Epithelial cell of proximal tubule (primary cell): Measurements from ENCODE around the gene NDST3. TPM values are rescaled to one million over a fixed set of nuclear protein-coding genes. Genes with fewer than 3 reads are reported as not detected.

ENCODE experiments used
- DNase-seq: peaks from one replicate; pipeline ENCODE4 v3.0.0-alpha.2; 2011; ENCODE audit warnings: low read depth
- H3K4me3 ChIP-seq: 2 replicates; pipeline ENCODE4 v1.5.1; 2011; ENCODE audit warnings: low read depth, mild to moderate bottlenecking, low read length
- CTCF ChIP-seq: conservative IDR thresholded peaks from 2 replicates; pipeline ENCODE4 v1.5.1; 2012; ENCODE audit warnings: low read depth, mild to moderate bottlenecking, low read length
- total RNA-seq: library from RNA; depleted of rRNA; stranded (reverse); fragments of >200 nt; gene quantifications from 2 replicates; pipeline ENCODE4 v1.2.3, GENCODE V29; 2015

Gene NDST3
- total RNA-seq, 1 donor from 2014 or later: not detected

- no peak for TF ChIP-seq CTCF
- no peak overlapping the region for H3K4me3 ChIP-seq
- no peak for DNase-seq
Observed at GRCh38 chr4:118139241-118139640, 105.0 kb downstream of the NDST3 start.

DNA sequence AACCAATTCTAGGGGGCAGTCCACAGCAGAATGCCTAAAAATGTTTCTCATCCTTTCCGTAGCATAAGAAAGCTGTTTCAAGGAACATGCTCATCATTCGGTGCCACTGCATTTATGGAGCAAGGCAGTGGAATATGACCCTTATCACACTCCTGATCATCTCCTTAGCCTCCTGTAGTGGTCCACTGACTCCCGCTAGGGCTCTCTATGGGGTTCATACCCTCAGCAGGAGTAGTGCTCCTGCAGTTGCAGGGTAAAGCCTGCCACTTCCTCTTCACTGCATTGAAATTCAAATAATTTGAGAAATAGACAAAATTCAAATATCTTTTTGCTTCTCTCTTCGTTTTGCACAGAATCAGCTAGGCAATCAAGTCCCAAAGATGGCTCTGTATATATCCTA lies 107.0 kb downstream of the NDST3 start:
- no peak overlapping the region for H3K4me3 ChIP-seq
- TF ChIP-seq CTCF: no peak
- DNase-seq: no peak

DNA sequence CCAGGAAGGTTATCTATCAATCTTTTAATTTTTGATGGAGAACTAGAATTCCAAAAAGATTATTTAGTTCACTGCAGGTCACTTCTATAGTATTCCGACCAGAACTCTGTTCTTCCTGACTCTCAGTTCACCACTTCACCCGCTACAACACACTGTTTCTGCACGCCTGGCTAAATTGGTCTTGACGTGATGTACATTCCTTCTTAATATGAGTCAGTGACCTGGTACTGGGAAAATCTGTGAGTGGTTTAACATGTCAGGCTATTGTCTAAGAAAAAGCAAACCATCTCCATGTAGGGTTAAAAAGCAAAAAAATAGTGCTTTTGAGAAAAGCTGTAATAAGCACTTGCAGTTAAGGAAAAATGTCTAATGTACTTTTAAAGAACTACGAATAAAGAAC lies 120.4 kb downstream of the NDST3 start:
- no peak for DNase-seq
- H3K4me3 ChIP-seq: no peak overlapping the region
- TF ChIP-seq CTCF: no peak

- no peak overlapping the region for H3K4me3 ChIP-seq
- no peak for TF ChIP-seq CTCF
- no peak for DNase-seq
Observed at GRCh38 chr4:118155516-118155915, 121.2 kb downstream of the NDST3 start.

DNA sequence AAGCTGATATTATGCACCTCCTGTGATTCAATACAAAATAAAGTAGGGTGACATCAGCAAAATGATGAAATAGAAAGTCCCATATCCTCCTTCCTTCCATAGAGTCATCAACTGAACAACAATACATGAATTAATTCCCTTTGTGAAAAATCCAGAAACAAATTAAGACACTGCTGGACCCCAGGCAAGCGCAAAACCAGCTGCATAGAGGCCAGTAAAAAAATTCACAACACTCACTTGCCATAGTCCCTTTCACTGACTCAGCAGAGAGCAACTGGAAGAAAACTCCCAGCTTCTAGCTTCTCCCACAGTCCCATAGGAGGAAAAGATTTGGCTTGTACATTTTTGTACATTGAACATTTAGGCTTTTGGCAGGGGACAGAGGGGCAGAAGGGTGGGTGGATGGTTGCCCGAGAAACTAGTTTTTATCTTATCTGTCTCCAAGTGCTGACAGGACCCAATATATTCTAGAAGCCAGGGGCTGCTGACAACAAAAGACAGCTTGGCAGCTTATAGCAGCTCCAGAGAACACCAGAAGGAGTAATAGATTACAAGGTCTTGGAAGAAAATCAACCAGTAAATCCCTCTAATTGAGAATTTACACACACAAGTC lies 124.6 kb downstream of the NDST3 start:
- no peak overlapping the region for H3K4me3 ChIP-seq
- no peak for TF ChIP-seq CTCF
- no peak for DNase-seq

GRCh38 chr4:118167306-118167705 lies 133.0 kb downstream of the NDST3 start:
- H3K4me3 ChIP-seq: no peak overlapping the region
- TF ChIP-seq CTCF: no peak
- no peak for DNase-seq

GRCh38 chr4:118171381-118171780 lies 137.1 kb downstream of the NDST3 start:
- DNase-seq: no peak
- no peak overlapping the region for H3K4me3 ChIP-seq
- no peak for TF ChIP-seq CTCF
